HG03575 (cell line): Measurements from ENCODE around the gene TNP2.

Experiments
- ATAC-seq: cut with Tn5 transposase; IDR thresholded peaks from one replicate; pipeline ENCODE4 v1.9.1; 2021; ENCODE audit not compliant: unreplicated experiment, insufficient number of reproducible peaks, low FRiP score; ENCODE audit errors: extremely low read depth

Gene TNP2

DNA sequence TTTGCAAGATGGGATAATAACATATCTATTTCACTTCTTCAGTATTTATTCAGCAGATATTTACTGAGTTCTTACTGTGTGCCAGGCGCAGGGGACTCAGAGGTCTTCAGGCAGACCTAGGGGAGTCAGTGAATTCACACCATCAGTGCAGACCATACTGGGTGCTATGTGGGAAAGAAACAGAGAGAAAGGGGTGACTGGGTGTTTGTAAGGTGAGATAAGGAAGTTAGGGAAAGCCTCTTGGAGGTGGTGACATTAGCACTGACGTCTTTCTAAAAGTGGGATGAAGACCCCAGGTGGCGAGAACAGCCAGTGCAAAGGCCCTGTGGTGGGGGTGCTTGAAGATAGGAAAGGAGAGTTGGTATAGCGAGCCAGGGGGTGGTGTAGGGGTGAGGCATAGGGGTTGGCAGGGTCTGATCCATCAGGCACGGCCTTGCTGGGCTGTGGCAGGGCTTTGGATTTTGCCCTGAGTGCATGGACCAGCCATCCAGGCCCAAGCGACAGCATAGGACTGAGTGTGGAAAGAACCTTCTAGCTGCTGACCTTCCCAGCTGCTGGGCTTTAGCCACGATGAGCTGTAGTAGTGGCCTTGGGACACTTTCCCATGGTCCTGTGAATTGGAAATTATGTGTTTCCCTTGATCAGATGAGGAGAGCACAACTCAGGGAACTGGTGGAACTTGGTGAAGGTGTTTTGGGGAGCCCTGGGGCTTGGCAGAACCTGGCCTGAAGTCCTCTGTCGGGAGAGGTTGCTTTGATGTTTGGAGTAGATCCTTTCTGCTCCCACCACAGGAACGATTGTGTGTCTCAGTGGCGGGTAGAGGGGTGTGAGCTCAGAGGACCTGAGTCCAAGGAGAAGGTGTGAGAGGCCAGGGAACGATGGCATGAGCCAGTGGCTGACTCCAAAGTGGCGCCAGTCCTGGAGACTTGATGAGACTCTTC, 9.2 kb downstream of the TNP2 start:
- ATAC-seq: no peak

DNA sequence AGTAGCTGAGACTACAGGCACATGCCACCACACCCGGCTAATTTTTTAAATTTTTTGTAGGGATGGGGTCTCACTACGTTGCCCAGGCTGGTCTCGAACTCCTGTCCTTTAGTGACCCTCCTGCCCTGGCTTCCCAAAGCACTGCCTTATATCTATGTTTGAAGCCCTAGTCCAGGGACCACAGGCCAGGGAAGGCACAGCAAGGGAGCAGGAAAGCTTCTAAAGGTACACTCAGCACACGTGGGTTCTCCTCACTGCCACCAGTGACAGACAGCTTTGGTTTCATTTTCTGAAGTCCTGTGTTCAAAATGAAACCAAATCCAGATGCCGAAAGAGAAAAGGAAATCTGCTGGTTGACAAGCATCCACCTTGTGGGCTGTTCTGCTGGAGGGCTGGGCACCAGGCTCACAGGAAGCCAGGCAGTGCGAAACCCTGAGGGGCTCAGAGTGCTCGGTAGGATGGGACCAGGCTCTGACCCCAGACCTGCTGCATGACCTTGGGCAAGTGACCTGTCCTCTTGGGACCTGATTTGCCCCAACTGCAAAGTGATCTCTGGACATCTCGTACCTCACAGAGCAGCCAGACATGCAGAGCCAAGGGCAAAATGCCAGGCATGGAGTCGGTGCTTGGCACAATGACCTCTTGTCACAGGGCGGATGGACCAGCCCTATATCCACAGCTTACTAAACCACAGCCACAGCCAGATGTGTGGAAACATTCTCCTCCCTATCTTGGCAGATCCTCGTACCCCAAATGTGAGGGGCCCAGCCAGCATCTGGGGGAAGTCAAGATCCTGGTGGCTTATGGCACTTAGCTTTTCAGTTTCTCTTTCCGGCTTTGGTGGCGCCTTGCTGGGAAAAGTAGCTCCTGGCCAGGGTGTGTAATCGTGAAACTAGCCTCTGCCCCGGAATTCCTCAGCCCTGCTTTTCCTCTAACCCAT, 10.3 kb downstream of the TNP2 start:
- ATAC-seq: no peak

DNA sequence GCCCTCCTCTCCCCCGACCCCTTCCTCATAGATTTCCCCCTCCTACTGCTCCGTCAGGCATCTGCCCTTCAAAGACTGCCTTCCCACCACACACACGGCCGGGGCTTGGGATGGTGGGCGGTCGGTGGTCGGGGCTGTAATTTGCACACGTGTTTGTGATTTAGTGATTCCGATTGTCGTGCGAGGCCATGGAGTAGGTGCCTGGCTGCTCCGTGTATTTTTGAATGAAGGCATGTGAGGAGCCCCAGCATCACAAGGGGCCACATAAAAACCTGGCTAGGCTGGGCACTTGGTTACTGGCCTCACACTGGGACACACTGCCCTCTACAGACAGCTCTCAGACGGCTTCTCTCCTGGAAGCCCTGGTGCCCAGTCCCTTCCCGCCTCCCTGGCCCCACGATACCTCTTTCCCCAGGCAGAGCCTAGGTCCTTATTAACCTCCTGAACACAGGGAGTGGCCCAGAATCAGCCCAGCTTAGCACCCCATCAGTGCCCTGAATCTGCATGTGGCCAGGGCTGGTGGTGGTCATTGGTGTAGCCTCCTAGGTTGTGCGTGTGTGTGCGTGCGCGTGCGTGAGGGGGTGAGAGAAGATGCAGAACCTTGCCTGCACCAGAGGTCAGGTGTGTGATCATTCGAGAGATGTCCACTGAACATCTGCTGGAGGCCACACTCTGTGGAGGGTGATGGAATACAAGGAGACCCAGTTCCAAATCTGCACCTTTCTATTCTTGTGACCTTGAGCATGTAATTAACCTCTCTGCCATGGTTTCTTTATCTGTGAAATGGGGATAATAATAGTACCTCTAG, 11.8 kb downstream of the TNP2 start:
- ATAC-seq: no peak

DNA sequence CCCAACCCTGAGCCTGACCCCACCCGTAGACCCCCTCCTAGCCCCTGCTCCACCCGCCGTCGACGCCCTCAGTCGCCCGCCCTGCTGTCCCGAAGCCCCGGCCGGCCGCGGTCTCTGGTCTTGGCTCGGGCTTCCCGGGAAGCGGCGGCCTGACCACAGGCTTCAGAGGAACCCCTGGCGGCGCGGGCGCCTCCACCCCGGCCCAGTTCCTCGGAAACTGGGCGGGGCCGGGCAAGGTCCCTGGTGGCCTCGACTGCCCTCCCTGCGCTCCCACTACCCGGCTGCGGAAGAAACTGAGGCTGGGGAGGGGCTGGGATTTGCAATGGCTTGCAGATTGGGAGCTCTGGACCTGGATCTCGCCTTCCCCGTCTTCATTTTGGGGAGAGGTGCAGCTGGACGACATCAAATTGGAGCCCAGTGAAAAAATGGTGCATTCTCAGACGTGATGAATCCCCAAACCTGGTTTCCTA, 12.4 kb downstream of the TNP2 start:
- no peak for ATAC-seq

DNA sequence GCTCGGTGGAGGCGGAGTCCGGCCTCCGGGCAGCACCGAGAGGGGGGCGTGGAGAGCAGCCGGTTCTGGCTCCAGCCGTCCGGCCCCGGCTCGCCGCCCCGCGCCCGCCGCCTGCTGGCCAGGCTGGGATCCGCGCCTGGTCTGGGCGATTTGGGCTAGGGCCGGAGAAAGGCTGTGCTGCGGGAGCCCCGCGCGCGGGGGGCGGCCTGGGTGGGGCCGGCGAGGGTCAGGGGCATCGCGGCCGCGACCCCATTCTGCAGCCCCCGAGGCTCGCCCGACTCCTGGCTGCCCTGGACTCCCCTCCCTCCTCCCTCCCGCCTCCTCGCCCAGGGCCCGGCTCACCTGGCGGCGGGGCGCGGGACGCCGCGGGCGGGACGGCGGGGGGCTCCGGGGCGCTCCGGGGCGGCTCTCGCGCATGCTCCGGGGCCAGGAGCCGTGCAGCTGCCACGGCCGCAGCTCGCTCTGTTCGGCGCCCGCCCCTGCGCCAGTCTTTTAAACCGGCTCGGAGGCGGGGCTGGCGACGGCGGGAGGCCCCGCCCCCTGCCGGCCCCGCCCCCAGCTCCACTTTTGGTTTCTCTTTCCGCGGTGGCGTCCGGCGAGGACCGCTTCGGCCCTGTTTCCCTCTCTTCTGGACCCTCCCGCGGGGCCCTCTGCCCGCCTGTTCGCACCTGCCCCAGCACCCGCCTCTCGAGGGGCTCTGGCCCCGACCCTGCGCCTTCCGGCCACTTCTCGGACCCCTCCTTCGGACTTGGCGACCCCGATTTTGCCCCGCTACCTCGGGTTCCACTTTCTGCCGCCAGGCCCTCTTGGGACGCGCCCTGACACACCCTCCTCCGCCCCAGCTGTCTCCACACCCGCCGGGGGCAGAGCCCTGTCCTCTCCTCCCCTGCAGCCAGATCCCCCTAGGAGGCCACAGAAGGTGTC, 13.1 kb downstream of the TNP2 start, which contains the start of gene SOCS1:
SOCS1 (minus strand) TSS at position 468 of the 924 bp plus-strand sequence. CDS start 726 bp downstream, outside the sequence.
- ATAC-seq: no peak

DNA sequence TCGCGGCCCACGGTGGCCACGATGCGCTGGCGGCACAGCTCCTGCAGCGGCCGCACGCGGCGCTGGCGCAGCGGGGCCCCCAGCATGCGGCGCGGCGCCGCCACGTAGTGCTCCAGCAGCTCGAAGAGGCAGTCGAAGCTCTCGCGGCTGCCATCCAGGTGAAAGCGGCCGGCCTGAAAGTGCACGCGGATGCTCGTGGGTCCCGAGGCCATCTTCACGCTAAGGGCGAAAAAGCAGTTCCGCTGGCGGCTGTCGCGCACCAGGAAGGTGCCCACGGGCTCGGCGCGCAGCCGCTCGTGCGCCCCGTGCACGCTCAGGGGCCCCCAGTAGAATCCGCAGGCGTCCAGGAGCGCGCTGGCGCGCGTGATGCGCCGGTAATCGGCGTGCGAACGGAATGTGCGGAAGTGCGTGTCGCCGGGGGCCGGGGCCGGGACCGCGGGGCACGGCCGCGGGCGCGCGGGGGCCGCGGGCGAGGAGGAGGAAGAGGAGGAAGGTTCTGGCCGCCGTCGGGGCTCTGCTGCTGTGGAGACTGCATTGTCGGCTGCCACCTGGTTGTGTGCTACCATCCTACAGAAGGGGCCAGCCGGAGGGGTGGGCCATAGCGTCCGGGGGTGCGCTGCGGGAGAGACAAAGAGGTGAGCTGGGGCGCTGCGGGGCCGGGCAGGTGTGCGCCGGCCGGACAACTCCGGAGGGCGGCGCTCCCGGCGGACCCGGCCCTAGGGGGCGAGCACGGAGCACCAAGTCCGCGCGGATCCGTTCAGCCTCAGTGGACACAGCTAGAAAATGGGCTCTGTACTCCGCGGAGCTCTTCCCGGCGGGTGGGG, 14.0 kb downstream of the TNP2 start:
- no peak for ATAC-seq

DNA sequence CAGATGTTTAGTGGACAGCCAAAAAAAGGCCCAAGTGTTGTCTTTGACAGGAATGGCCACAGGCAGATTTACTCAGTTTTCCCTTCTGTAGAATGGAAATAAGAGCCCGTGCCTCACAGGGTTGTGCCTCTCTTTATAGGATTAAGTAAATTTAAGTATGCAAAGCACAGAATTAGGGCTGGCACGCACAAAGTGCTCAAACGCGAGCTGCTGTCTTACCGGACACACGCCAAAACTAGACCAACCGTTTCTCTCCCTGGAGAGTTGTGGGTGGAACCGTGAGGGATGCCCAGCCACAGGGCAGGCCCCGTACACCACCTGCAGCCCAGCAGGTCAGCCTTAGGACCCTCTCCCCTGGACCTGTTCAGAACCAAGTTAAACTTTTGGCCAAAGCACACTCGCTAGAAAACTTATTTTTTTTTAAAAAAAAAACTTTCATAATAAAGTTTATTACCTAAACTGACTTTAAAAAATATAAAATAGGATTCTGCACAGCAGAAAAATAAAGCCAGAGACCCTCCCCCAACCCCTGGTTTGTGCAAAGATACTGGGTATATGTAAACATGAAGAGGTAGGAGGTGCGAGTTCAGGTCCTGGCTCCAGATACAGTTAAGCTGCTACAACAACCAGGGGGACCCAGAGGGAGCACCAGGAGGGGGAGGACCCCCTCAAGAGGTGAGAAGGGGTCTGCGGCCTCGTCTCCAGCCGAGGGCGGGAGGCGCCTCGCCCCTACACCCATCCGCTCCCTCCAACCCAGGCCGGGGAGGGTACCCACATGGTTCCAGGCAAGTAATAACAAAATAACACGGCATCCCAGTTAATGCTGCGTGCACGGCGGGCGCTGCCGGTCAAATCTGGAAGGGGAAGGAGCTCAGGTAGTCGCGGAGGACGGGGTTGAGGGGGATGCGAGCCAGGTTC, 14.9 kb downstream of the TNP2 start:
- ATAC-seq: no peak

DNA sequence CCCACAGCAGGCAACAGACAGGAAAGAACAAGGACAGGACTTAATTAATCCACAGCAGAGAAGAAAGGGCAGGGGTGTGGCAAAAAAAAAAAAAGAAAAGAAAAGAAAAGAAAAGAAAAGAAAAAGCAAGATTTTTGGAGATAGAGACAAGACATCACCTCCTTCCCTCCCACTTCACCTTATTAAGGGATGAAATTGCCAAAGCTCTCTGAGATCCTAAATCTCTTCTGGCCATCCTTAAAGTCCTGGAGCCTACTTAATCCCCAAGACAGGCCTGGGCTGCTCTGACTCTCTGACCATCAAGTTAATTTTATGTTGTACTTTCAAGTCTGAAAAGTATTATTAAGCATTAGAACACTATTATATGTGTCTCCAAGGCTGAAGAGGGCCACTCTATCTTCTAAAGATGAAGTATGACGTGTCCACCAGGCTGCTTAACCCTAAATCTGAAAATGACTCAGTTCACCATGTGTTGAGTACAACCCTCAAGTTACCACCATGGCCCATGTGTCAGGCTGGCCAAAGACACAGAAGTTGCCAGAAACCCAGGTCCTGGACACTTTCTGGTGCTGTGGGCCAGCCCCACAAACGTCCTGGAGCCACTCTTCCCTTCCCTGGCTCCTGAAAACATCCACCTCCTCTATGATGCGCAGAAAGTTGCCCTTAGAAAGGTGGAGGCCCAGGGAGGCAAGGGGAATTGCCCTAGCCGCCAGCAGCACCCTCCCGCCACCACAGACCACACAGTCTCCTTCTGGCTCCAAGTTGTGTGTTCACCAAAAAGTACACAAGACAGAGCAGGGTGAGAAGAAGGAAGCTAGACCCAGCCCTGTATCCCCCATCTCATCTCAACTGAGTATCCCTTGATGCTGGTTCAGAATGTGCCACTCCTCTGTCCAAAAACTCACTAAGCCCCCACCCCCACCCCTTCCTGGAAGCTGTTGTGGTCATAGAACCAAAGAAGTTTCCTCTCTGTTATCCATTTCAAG, 15.8 kb downstream of the TNP2 start:
- ATAC-seq: no peak

DNA sequence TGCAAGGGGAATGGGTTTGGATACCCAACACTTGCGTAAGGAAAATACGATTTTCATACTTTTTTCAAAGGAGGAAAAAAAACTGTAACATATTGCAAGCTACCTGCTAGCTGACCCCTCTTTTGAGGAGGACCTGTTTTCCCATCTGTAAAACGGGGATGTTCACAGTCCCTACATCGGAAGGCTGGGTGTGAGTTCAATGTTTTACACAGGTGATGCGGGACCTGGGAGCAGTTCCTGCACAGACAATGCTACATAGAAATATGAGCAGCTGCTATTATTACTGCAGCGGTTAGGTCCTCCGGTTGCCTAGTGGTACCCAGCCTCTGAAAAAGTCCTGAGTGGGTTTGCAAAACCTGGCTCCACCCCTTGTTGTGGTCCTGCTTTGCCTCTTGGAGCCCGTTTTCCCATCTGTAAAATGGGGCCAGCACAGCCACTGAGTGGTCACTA, 16.6 kb downstream of the TNP2 start:
- ATAC-seq: no peak

DNA sequence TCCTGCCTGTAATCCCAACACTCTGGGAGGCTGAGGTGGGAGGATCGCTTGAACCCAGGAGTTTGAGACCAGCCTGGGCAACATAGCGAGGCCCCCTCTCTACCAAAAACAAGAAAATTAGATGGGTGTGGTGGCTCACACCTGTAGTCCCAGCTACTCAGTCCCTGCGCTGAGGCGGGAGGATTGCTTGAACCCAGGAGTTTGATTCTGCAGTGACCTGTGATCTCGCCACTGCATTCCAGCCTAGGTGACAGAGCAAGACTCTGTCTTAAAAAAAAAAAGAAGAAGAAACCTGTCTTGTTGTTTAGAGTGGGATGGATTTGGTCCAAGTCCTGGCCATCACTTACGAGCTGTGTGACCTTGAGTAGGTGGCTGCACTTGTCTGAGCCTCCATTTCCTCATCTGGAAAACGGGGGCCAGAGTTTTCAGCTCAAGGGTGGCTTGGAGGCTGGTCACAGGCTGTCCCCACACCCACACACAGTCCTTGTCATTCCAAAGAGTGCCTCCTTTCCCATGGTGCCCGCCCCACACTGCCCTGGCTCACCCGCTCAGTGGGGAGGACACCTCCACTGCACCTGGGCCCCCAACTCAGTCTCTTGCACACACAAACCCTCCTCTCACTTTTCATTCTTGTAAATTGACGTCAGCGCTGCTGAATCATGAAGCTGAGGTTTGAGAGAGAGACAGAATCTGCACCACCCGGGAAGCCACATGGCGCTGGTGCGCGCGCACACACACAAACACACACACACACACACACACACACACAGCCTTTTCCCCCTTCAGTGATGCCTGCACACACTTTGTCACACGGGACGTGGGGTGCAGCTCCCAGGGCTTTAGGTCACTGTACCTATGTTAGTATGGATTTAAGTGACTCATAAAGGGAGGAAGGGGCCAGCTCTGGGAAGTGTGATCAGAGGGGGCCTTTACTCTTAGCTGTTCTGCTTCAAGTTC, 17.3 kb downstream of the TNP2 start:
- ATAC-seq: no peak

DNA sequence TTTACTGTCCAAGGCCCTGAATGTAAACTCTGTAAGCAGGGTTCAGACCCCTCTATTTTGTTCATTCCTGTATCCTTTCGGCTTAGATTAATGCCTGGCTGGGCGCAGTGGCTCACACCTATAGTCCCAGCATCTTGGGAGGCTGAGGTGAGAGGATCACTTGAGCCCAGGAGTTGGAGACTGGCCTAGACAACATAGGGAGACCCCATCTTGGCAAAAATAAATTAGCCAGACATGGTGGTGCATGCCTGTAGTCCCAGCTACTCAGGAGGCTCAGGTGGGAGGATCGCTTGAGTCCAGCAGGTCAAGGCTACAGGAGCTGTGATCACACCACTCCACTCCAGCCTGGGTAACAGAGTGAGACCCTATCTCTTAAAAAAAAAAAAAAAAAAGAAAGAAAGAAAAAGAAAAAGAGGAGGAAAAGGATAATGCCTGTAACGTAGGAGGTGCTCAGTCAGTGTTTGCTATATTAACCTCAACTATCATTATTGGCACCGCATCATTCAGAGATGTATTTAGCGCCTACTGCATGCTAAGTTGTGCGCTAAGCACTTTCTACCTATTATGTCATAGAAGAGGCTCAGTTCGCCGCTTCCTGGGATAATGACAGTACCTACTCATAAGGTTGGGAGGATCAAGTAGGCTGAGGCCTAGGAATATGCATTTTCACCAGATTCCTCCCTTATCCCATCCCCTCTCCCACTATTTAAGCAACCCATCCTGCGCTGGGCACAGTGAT, 18.2 kb downstream of the TNP2 start:
- ATAC-seq: no peak

DNA sequence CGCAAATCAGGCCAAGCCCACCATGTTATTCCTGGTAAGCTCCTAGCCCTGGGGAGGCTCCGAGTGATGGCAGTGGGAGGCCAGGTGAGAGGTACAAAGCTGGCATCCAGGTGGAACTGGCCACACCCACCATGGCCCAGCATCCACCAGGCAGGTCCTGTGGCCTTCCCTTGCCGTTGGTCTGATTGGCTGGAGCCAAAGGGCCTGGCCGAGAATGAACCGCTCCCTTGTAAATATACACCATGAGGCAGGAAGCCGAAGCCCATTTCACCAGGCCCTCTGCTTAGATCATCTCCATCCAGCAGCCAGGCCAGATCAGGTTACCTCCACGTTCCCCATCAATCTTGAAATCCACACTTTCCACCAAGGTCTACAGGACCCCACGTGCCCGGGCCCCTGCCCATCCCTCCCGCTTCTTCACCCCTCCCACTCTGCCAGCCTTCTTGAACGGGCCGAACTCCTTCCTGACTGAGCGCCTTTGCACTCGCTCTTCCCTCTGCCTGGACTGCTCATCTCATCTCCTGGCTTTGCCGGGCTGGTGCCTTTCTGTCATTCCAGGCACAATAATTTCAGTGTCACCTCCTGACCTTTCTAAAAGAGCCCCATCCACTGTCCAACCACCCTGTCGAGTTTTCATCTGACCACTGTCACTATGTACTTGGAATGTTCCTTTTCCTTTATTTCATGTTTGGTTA, 18.9 kb downstream of the TNP2 start:
- ATAC-seq: no peak
